ENCODE measurements around the gene TTN.

GRCh38 chr2:178506524-178506923, 300.7 kb downstream of the TTN start:
- no peak for TF ChIP-seq CTCF (conservative IDR thresholded peaks at IDR 0.05; ENCODE audit: low read length)
- TF ChIP-seq EZH2phosphoT487 (IDR thresholded peaks at IDR 0.05; ENCODE audit: borderline replicate concordance, low read depth, low read length): no peak
